Panc1 (cell line): Measurements from ENCODE around the gene ERC2.

Experiments used
- CTCF ChIP-seq: fragments of 450-650 bp; IDR thresholded peaks from 2 replicates; pipeline ENCODE4 v1.5.1; 2017; ENCODE audit warnings: mild to moderate bottlenecking
- POLR2AphosphoS5 ChIP-seq: IDR thresholded peaks from 2 replicates; pipeline ENCODE4 v1.6.1; 2012; ENCODE audit warnings: mild to moderate bottlenecking, low read depth, low read length, moderate library complexity
- SIN3A ChIP-seq: IDR thresholded peaks from 2 replicates; pipeline ENCODE4 v1.6.1; 2012; ENCODE audit warnings: low read depth, mild to moderate bottlenecking, low read length, moderate library complexity, borderline replicate concordance; ENCODE audit not compliant: insufficient read depth

- TF ChIP-seq POLR2AphosphoS5: no peak
- no peak for TF ChIP-seq CTCF
- TF ChIP-seq SIN3A: no peak
Observed at GRCh38 chr3:56202997-56203396, 265.3 kb downstream of the ERC2 start.
